Aorta (tissue), 5 donors: ENCODE data around the gene PTGIS. TPM values are rescaled to one million over a fixed set of nuclear protein-coding genes. Genes with fewer than 3 reads are reported as not detected.
A peak's percentile ranks its signal among the peaks of the same experiment; 100 is the strongest.
"Not testable (repeated sequence)": the region's sequence is repeated elsewhere in the genome, so short reads cannot be mapped to it uniquely, and the experiment has no call there.

Experiments used
- ATAC-seq: fragments of 200-7000 bp; cut with Tn5 transposase; one replicate; pipeline ENCODE4 v1.9.1; 2022; ENCODE audit warnings: moderate library complexity; ENCODE audit not compliant: low FRiP score
- DNase-seq, 2 donors: peaks; one replicate each; pipeline ENCODE4 v3.0.0-alpha.2; 2020
- H3K27ac ChIP-seq, 2 donors: one replicate each; pipeline ENCODE4 v1.5.1; 2013; ENCODE audit warnings: low read length in 2 of 2, mild to moderate bottlenecking in 2 of 2, moderate library complexity in 2 of 2, control low read depth in 1 of 2, inconsistent platforms in 1 of 2, low read depth in 1 of 2
- H3K27me3 ChIP-seq, 2 donors: one replicate each; pipeline ENCODE4 v1.6.1; 2013; ENCODE audit warnings: control low read depth in 1 of 2, low read length in 1 of 2, mild to moderate bottlenecking in 1 of 2, moderate library complexity in 1 of 2; ENCODE audit not compliant: insufficient read depth in 2 of 2, control insufficient read depth in 1 of 2
- H3K36me3 ChIP-seq, 2 donors: one replicate each; pipeline ENCODE4 v1.6.1; 2013; ENCODE audit warnings: control low read depth in 1 of 2, low read length in 1 of 2, mild to moderate bottlenecking in 1 of 2; ENCODE audit not compliant: insufficient read depth in 2 of 2, control insufficient read depth in 1 of 2
- H3K4me1 ChIP-seq, 2 donors: one replicate each; pipeline ENCODE4 v1.6.1; 2013; ENCODE audit warnings: low read length in 2 of 2, control low read depth in 1 of 2, mild to moderate bottlenecking in 1 of 2, moderate library complexity in 1 of 2; ENCODE audit not compliant: insufficient read depth in 2 of 2, control insufficient read depth in 1 of 2
- H3K4me3 ChIP-seq, 2 donors: one replicate each; pipeline ENCODE4 v1.5.1; 2013; ENCODE audit warnings: low read length in 2 of 2, control low read depth in 1 of 2, mild to moderate bottlenecking in 1 of 2
- H3K9me3 ChIP-seq: one replicate; pipeline ENCODE4 v1.6.1; 2013; ENCODE audit warnings: mild to moderate bottlenecking, low read length; ENCODE audit not compliant: control insufficient read depth
- WGBS, 2 donors: extraction: QIAGEN DNeasy Blood & Tissue Kit; methylation state at CpG; one replicate each; pipeline ENCODE4 v1.1.7; 2013; 5-methylcytosine and 5-hydroxymethylcytosine counted together
- intact Hi-C, 2 donors: fragments of 100-400 bp; cut with DNase I; formaldehyde crosslinking; loops; one replicate each; pipeline versions ENCODE4 v1.14.2 to v1.15.0; 2022
- polyA plus RNA-seq, 2 donors: library from polyadenylated mRNA; stranded (reverse); fragments of 200-250 nt; gene quantifications; one replicate each; pipeline ENCODE4 v1.2.3, GENCODE V29; 2013
- total RNA-seq, 2 donors: library from RNA; stranded (reverse); fragmentation: NEBNext Ultra II Directional; extraction: Animal tissue kit (Norgen Biotek cat#: 25700); gene quantifications; one replicate each; pipeline ENCODE4 v1.2.1, GENCODE V29; 2021
- donor health status: healthy with polysubstance abuse.
- donor health status: Bipolar disorder and iron deficiency.
- donor health status: DM: no; HTN: no; CAD: no.
- donor health status: DM: no; HTN: no; CAD: no.
- donor health status: DM: yes; HTN: yes; CAD: no.

The PTGIS gene
- total and polyA plus RNA-seq, 4 donors = 53.6 to 637 (median 233) TPM

DNA sequence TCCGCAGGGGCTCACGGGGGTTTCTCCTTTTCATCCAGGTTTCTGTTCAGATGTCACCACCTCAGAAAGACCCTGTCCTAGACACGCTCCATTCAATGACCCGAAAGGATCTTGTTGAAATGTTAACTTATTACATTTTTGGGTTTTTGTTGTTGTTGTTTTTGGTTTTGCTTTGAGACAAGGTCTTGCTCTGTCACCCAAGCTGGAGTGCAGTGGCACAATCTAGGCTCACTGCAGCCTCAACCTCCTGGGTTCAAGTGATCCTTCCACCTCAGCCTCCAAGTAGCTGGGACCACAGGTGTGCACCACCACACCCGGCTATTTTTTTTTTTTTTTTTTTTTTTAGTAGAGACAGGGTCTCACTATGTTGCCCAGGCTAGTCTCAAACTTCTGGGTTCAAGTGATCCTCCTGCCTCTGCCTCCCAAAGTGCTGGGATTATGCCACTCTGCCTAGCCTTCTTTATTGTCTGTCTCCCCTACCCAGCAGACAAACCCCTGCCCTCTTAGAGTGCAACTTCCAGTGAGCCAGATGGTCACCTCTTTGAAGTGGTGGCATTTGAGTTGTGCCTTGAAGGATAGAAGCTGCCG lies 43.7 kb upstream of the PTGIS start:
- DNase-seq, H3K4me1 ChIP-seq, H3K4me3 ChIP-seq, H3K36me3 ChIP-seq, ATAC-seq, H3K27me3 ChIP-seq, H3K27ac ChIP-seq, H3K9me3 ChIP-seq: not testable (repeated sequence)
- intact Hi-C loops = loop anchor here (1.0 to 5.0 kb wide), 7 partner anchors 206 to 317 kb away; no protein-coding TSS in a partner anchor
- WGBS, 2 donors = 67 to 68% methylated on average over 6 of the region's 6 CpGs

GRCh38 chr20:49610691-49611538 lies 43.0 kb upstream of the PTGIS start:
- DNase-seq = peak; percentile 79 to 92
- H3K36me3 ChIP-seq = no peaks in the 10 kb centered on the region
- ATAC-seq = peak; percentile 88
- no peak overlapping the region for H3K27ac ChIP-seq
- no peaks in the 10 kb centered on the region for H3K9me3 ChIP-seq
- intact Hi-C loops = loop anchor here (1.0 to 5.0 kb wide), 7 partner anchors 206 to 318 kb away; no protein-coding TSS in a partner anchor
- H3K4me1 ChIP-seq = no peaks in the 10 kb centered on the region
- WGBS, 2 donors = 16 to 21% methylated on average over 35 to 48 of the region's 48 CpGs
- no peaks in the 10 kb centered on the region for H3K27me3 ChIP-seq
- no peak overlapping the region for H3K4me3 ChIP-seq

DNA sequence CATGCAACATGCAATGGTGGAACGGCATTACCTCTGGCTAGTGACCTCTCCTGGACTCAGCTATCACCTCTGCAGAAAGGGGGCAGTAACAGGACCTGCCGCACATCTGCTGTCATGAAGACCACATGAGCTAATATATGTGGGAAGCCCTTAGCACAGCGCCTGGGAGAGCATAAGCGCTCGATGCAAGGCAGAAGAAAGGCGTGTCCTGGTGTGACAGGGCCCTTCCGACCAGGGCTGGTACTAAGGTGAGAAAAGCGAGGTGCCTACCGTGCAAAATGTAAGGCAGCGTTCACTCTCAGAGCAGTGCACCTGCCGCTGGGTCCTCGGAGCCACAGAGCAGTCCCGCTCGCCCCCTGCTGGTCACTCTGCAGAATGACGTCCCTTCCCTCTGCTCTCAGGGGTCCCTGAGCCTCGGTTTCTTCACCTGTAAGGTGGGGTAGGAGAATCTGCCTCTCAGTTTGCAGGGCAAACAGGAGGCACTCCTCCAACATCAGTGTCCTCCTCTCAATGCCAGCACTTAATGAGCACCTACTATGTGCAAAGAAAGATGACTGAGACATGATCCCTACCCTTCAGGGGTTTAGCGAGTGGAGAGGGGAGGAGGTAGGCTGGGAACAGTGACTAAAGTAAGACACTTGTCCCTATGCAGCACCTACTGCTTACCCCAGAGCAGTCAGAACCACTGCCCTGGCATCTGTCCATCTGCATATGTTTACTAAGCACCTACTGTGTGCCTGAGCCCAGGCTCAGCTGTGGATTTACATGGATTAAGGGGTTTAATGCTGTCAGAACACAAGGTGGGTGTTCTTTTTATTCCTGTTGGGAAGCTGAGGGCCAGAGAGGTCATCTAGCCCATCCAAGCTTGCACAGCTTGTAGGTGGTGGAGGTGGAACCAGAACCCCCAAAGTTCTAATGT lies 41.1 kb upstream of the PTGIS start:
- peak; percentile 70 to 91 for DNase-seq
- no peak overlapping the region for H3K4me3 ChIP-seq
- 11% methylated on average over 17 of the region's 17 CpGs for WGBS, 2 donors
- no peaks in the 10 kb centered on the region for H3K36me3 ChIP-seq
- no peaks in the 10 kb centered on the region for H3K27me3 ChIP-seq
- peak; percentile 79 for ATAC-seq
- H3K27ac ChIP-seq = no peak overlapping the region
- intact Hi-C loops = loop anchor here (1.0 to 5.0 kb wide), 3 partner anchors 68 to 277 kb away; no protein-coding TSS in a partner anchor
- peaks cover 0 to 2% of the 10 kb centered on the region in 2 donors for H3K4me1 ChIP-seq
- H3K9me3 ChIP-seq = no peaks in the 10 kb centered on the region

DNA sequence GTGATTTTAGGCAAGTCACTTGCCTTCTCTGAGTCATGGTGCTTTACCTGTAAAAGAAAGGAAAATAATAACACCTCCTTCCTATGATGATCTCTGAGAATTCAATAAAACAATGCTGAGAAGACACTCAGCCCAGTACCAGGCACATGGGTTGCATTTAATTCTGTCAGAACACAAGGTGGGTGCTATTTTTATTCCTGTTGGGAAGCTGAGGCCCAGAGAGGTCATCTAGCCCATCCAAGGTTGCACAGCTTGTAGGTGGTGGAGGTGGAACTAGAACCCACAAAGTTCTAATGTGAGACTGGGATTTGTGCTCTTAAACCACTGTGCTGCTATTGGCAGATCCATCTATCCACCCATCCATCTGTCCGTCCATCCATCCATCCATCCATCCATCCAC lies 39.6 kb upstream of the PTGIS start:
- no peaks in the 10 kb centered on the region for H3K27me3 ChIP-seq
- peaks cover 0 to 2% of the 10 kb centered on the region in 2 donors for H3K4me1 ChIP-seq
- WGBS, 2 donors = 89 to 95% methylated on average over 1 of the region's 1 CpG
- DNase-seq (no peak), ATAC-seq (no peak)
- H3K27ac ChIP-seq = no peak overlapping the region
- no peaks in the 10 kb centered on the region for H3K9me3 ChIP-seq
- no peaks in the 10 kb centered on the region for H3K36me3 ChIP-seq
- intact Hi-C loops = loop anchor here in 1 of 2 donors (5.0 kb wide), 1 partner anchor 275 kb away; no protein-coding TSS in a partner anchor
- H3K4me3 ChIP-seq = no peak overlapping the region

- Histone ChIP-seq H3K27me3 (no peaks in the 10 kb centered on the region), H3K4me1 (peaks cover 0 to 2% of the 10 kb centered on the region in 2 donors), H3K9me3 (no peaks in the 10 kb centered on the region), H3K4me3 (no peak overlapping the region), H3K27ac (no peak overlapping the region), H3K36me3 (no peaks in the 10 kb centered on the region)
- intact Hi-C loops = no loop called here
- DNase-seq (no peak), ATAC-seq (no peak)
- whole genome bisulfite sequencing, 2 donors = 78 to 79% methylated on average over 11 of the region's 11 CpGs
Measured at GRCh38 chr20:49603209-49603627, 35.3 kb upstream of the PTGIS start.

DNA sequence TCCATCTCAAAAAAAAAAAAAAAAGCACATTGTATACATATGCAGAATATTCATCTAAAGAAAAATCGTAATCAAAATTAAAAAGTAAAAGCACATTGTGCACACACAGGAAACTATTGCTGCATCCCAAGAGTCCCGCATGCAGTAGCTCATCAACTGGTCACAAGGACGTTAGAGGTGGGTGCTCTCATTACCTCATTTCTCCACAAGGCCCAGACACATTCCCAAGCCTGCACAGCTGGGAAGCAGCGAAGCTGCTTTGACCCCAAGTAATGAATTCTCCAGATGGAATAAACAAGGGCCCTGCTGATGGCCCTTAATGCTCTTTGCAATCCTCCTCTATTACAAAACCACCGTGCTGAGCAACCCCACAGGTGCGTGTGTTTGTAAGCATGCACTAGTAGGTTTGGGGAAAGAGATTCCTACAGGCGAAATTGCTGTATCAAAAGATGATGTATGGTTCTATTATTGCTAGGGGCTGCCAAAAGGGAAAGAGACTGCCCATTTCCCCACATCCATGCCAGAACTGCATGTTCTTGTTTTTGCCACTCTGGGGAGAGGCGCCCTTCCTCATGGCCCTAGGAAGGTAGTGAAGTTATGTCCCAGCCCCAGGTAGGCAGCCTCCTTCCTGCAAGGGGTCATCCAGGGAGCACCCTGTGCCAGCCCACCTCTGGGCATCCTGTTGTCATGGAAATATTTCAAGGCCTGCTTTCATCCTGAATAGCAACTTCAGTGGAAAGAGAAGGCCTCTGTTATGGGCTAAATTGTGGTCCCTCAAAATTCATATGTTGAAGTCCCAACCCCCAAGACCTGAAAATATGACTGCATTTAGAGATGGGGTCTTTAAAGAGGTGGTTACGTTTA lies 34.6 kb upstream of the PTGIS start:
- 79 to 85% methylated on average over 9 of the region's 9 CpGs for WGBS, 2 donors
- intact Hi-C loops = no loop called here
- Histone ChIP-seq H3K9me3 (no peaks in the 10 kb centered on the region), H3K36me3 (no peaks in the 10 kb centered on the region), H3K4me3 (no peak overlapping the region), H3K27me3 (no peaks in the 10 kb centered on the region), H3K27ac (no peak overlapping the region), H3K4me1 (peaks cover 0 to 2% of the 10 kb centered on the region in 2 donors)
- ATAC-seq (no peak), DNase-seq (no peak)

DNA sequence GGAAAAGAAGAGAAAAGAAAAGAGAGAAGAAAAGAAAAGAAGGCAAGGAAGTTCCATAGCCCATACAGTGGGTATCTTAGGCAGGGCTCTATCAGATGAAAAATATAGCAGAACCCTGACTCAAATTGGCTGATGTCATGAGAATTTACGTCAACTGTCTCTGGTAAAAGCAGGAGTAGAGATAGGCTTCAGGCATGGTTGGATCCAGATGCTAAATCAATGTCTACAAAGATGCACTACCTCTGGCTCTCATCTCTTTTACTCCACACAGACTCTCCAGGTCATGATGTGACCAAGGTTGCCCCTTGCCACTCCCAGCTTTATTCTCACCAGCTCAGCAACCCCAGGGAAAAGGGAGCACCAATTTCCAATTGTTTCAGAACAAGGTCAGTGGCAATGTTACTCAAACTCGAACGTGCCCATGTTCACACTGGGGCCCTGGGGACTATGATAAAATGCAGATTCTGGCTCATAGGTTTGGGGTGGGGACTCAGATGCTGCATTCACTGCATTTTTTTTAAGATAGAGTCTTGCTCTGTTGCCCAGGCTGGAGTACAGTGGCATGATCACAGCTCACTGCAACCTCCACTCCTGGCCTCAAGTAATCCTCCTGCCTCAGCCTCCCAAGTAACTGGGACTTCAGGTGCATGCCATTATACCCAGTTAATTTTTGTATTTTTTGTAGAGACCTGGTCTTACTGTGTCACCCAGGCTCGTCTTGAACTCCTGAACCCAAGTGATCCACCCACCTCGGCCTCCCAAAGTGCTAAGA lies 33.4 kb upstream of the PTGIS start:
- intact Hi-C loops = no loop called here
- DNase-seq = no peak
- 85 to 87% methylated on average over 5 of the region's 5 CpGs for WGBS, 2 donors
- Histone ChIP-seq H3K36me3 (no peaks in the 10 kb centered on the region), H3K27me3 (no peaks in the 10 kb centered on the region), H3K9me3 (no peaks in the 10 kb centered on the region), H3K27ac (no peak overlapping the region), H3K4me1 (peaks cover 0 to 2% of the 10 kb centered on the region in 2 donors), H3K4me3 (no peak overlapping the region)
- ATAC-seq = no peak
